ENCODE data around the gene TCFL5. TPM values are rescaled to one million over a fixed set of nuclear protein-coding genes. Genes with fewer than 3 reads are reported as not detected.
"Not testable (repeated sequence)": the region's sequence is repeated elsewhere in the genome, so short reads cannot be mapped to it uniquely, and the experiment has no call there.

Gene TCFL5
- total RNA-seq, 3 donors from 2014 or later = 4.4 to 4.9 (median 4.5) TPM

- Mint-ChIP-seq H3K36me3 (ENCODE audit: insufficient read depth) (peaks cover 8% of the 10 kb centered on the region), H3K4me3 (peak overlapping the region; percentile 67), H3K27me3 (ENCODE audit: low read depth) (no peaks in the 10 kb centered on the region), H3K4me1 (ENCODE audit: low read depth) (peaks cover 15% of the 10 kb centered on the region), H3K9me3 (no peaks in the 10 kb centered on the region)
- DNase-seq (no peak), ATAC-seq (peak in 1 of 2 donors; percentile 5)
Observed at GRCh38 chr20:62860391-62860923, 1.2 kb downstream of the TCFL5 start.

- H3K27me3 Mint-ChIP-seq (ENCODE audit: low read depth) = no peaks in the 10 kb centered on the region
- no peaks in the 10 kb centered on the region for H3K9me3 Mint-ChIP-seq
- peaks cover 15% of the 10 kb centered on the region for H3K4me1 Mint-ChIP-seq (ENCODE audit: low read depth)
- DNase-seq (no peak), ATAC-seq (no peak)
- peak overlapping the region; percentile 67 for H3K4me3 Mint-ChIP-seq
- peaks cover 9% of the 10 kb centered on the region for H3K36me3 Mint-ChIP-seq (ENCODE audit: insufficient read depth)
Observed at GRCh38 chr20:62859721-62860120, 1.9 kb downstream of the TCFL5 start.

- no peak overlapping the region for H3K4me3 Mint-ChIP-seq
- H3K9me3 Mint-ChIP-seq = no peaks in the 10 kb centered on the region
- no peak for DNase-seq
Observed at GRCh38 chr20:62858058-62858830, 3.4 kb downstream of the TCFL5 start.

GRCh38 chr20:62856931-62857619, 4.5 kb downstream of the TCFL5 start:
- ATAC-seq (no peak), DNase-seq (no peak)
- H3K4me3 Mint-ChIP-seq = no peak overlapping the region
- peaks cover 11% of the 10 kb centered on the region for H3K4me1 Mint-ChIP-seq (ENCODE audit: low read depth)
- H3K9me3 Mint-ChIP-seq = no peaks in the 10 kb centered on the region
- peaks cover 24% of the 10 kb centered on the region for H3K36me3 Mint-ChIP-seq (ENCODE audit: insufficient read depth)
- H3K27me3 Mint-ChIP-seq (ENCODE audit: low read depth) = no peaks in the 10 kb centered on the region

More at GRCh38 chr20:62858058-62858830, 3.4 kb downstream of the TCFL5 start:
- Mint-ChIP-seq H3K36me3 (ENCODE audit: insufficient read depth) (peaks cover 17% of the 10 kb centered on the region), H3K4me1 (ENCODE audit: low read depth) (peaks cover 15% of the 10 kb centered on the region), H3K27me3 (ENCODE audit: low read depth) (no peaks in the 10 kb centered on the region)
- no peak for ATAC-seq

GRCh38 chr20:62855120-62855519, 6.5 kb downstream of the TCFL5 start:
- peaks cover 7% of the 10 kb centered on the region for H3K4me1 Mint-ChIP-seq (ENCODE audit: low read depth)
- no peak for ATAC-seq
- H3K4me3 Mint-ChIP-seq = no peak overlapping the region

GRCh38 chr20:62854121-62854520, 7.5 kb downstream of the TCFL5 start:
- Mint-ChIP-seq H3K27me3 (ENCODE audit: low read depth) (no peaks in the 10 kb centered on the region), H3K4me3 (no peak overlapping the region), H3K4me1 (ENCODE audit: low read depth) (peaks cover 4% of the 10 kb centered on the region), H3K9me3 (no peaks in the 10 kb centered on the region), H3K36me3 (ENCODE audit: insufficient read depth) (peaks cover 32% of the 10 kb centered on the region)
- DNase-seq = no peak
- no peak for ATAC-seq

More at GRCh38 chr20:62855120-62855519, 6.5 kb downstream of the TCFL5 start:
- no peaks in the 10 kb centered on the region for H3K27me3 Mint-ChIP-seq (ENCODE audit: low read depth)
- no peaks in the 10 kb centered on the region for H3K9me3 Mint-ChIP-seq
- no peak for DNase-seq
- peaks cover 29% of the 10 kb centered on the region for H3K36me3 Mint-ChIP-seq (ENCODE audit: insufficient read depth)

GRCh38 chr20:62853304-62853703, 8.3 kb downstream of the TCFL5 start:
- H3K36me3 Mint-ChIP-seq (ENCODE audit: insufficient read depth) = peaks cover 32% of the 10 kb centered on the region
- H3K9me3 Mint-ChIP-seq; ATAC-seq; H3K4me3 Mint-ChIP-seq; DNase-seq; H3K27me3 Mint-ChIP-seq (ENCODE audit: low read depth); H3K4me1 Mint-ChIP-seq (ENCODE audit: low read depth): not testable (repeated sequence)

GRCh38 chr20:62852841-62853240, 8.8 kb downstream of the TCFL5 start:
- no peaks in the 10 kb centered on the region for H3K4me1 Mint-ChIP-seq (ENCODE audit: low read depth)
- no peaks in the 10 kb centered on the region for H3K9me3 Mint-ChIP-seq
- H3K4me3 Mint-ChIP-seq = no peak overlapping the region
- no peak for DNase-seq
- no peaks in the 10 kb centered on the region for H3K27me3 Mint-ChIP-seq (ENCODE audit: low read depth)
- no peak for ATAC-seq
- H3K36me3 Mint-ChIP-seq (ENCODE audit: insufficient read depth) = peaks cover 33% of the 10 kb centered on the region

GRCh38 chr20:62852196-62852595, 9.4 kb downstream of the TCFL5 start:
- ATAC-seq = no peak
- no peaks in the 10 kb centered on the region for H3K4me1 Mint-ChIP-seq (ENCODE audit: low read depth)
- DNase-seq = no peak

GRCh38 chr20:62850333-62850974, 11.2 kb downstream of the TCFL5 start:
- DNase-seq (no peak), ATAC-seq (no peak)
- no peaks in the 10 kb centered on the region for H3K4me1 Mint-ChIP-seq (ENCODE audit: low read depth)
- peaks cover 33% of the 10 kb centered on the region for H3K36me3 Mint-ChIP-seq (ENCODE audit: insufficient read depth)
- no peaks in the 10 kb centered on the region for H3K9me3 Mint-ChIP-seq
- no peaks in the 10 kb centered on the region for H3K27me3 Mint-ChIP-seq (ENCODE audit: low read depth)
- H3K4me3 Mint-ChIP-seq = no peak overlapping the region

More at GRCh38 chr20:62852196-62852595, 9.4 kb downstream of the TCFL5 start:
- Mint-ChIP-seq H3K4me3 (no peak overlapping the region), H3K27me3 (ENCODE audit: low read depth) (no peaks in the 10 kb centered on the region), H3K9me3 (no peaks in the 10 kb centered on the region), H3K36me3 (ENCODE audit: insufficient read depth) (peaks cover 33% of the 10 kb centered on the region)

- no peak for DNase-seq
- no peaks in the 10 kb centered on the region for H3K27me3 Mint-ChIP-seq (ENCODE audit: low read depth)
- H3K9me3 Mint-ChIP-seq = no peaks in the 10 kb centered on the region
- ATAC-seq = no peak
- no peak overlapping the region for H3K4me3 Mint-ChIP-seq
- H3K36me3 Mint-ChIP-seq (ENCODE audit: insufficient read depth) = peaks cover 32% of the 10 kb centered on the region
- H3K4me1 Mint-ChIP-seq (ENCODE audit: low read depth) = no peaks in the 10 kb centered on the region
Observed at GRCh38 chr20:62849431-62849830, 12.2 kb downstream of the TCFL5 start.

GRCh38 chr20:62848917-62849316, 12.7 kb downstream of the TCFL5 start:
- DNase-seq; H3K4me1 Mint-ChIP-seq (ENCODE audit: low read depth); H3K4me3 Mint-ChIP-seq; ATAC-seq; H3K27me3 Mint-ChIP-seq (ENCODE audit: low read depth); H3K9me3 Mint-ChIP-seq: not testable (repeated sequence)
- peaks cover 30% of the 10 kb centered on the region for H3K36me3 Mint-ChIP-seq (ENCODE audit: insufficient read depth)

GRCh38 chr20:62846166-62846890, 15.3 kb downstream of the TCFL5 start:
- ATAC-seq (no peak), DNase-seq (no peak)
- Mint-ChIP-seq H3K27me3 (ENCODE audit: low read depth) (no peaks in the 10 kb centered on the region), H3K9me3 (no peaks in the 10 kb centered on the region), H3K4me1 (ENCODE audit: low read depth) (no peaks in the 10 kb centered on the region), H3K4me3 (no peak overlapping the region), H3K36me3 (ENCODE audit: insufficient read depth) (peaks cover 16% of the 10 kb centered on the region)
